Kidney epithelial cell (primary cell): ENCODE measurements around the gene HS3ST1. TPM values are rescaled to one million over a fixed set of nuclear protein-coding genes. Genes with fewer than 3 reads are reported as not detected.

Experiments used
- DNase-seq: peaks from one replicate; pipeline ENCODE4 v3.0.0-alpha.2; 2010; ENCODE audit warnings: low read depth
- H3K27me3 ChIP-seq: 2 replicates; pipeline ENCODE4 v1.6.0; 2011; ENCODE audit warnings: low read length; ENCODE audit not compliant: control insufficient read depth, insufficient read depth
- H3K36me3 ChIP-seq: 2 replicates; pipeline ENCODE4 v1.5.1; 2011; ENCODE audit warnings: low read length; ENCODE audit not compliant: control insufficient read depth, insufficient read depth
- H3K4me3 ChIP-seq: 2 replicates; pipeline ENCODE4 v1.5.1; 2011; ENCODE audit warnings: low read depth, mild to moderate bottlenecking, control low read depth, low read length
- CTCF ChIP-seq: IDR thresholded peaks from 2 replicates; pipeline ENCODE4 v1.5.1; 2011; ENCODE audit warnings: mild to moderate bottlenecking, moderate library complexity, low read length, control low read depth, inconsistent platforms; ENCODE audit not compliant: insufficient read depth, poor library complexity, severe bottlenecking
- total RNA-seq: library from RNA; depleted of rRNA; stranded (reverse); fragments of >200 nt; gene quantifications from 2 replicates; pipeline ENCODE4 v1.2.3, GENCODE V29; 2015

The HS3ST1 gene
- total RNA-seq, 1 donor from 2014 or later = 2.4 TPM

GRCh38 chr4:11409632-11410031 is 19.1 kb downstream of the HS3ST1 start:
- H3K4me3 ChIP-seq = no peak overlapping the region
- no peak for TF ChIP-seq CTCF

GRCh38 chr4:11408233-11408967 is 20.3 kb downstream of the HS3ST1 start:
- Histone ChIP-seq H3K36me3 (no peaks in the 10 kb centered on the region), H3K4me3 (no peak overlapping the region), H3K27me3 (no peaks in the 10 kb centered on the region)
- no peak for TF ChIP-seq CTCF
- DNase-seq = no peak

More at GRCh38 chr4:11409632-11410031, 19.1 kb downstream of the HS3ST1 start:
- Histone ChIP-seq H3K36me3 (no peaks in the 10 kb centered on the region), H3K27me3 (no peaks in the 10 kb centered on the region)
- no peak for DNase-seq

- no peaks in the 10 kb centered on the region for H3K27me3 ChIP-seq
- no peaks in the 10 kb centered on the region for H3K36me3 ChIP-seq
- H3K4me3 ChIP-seq = no peak overlapping the region
- TF ChIP-seq CTCF = no peak
- DNase-seq = no peak
These were observed 21.1 kb downstream of the HS3ST1 start for GRCh38 chr4:11407551-11407950.

GRCh38 chr4:11404431-11404830 is 24.3 kb downstream of the HS3ST1 start:
- H3K27me3 ChIP-seq = no peaks in the 10 kb centered on the region
- H3K4me3 ChIP-seq = no peak overlapping the region
- no peaks in the 10 kb centered on the region for H3K36me3 ChIP-seq
- no peak for TF ChIP-seq CTCF
- DNase-seq = no peak

GRCh38 chr4:11402192-11402591 is 26.5 kb downstream of the HS3ST1 start:
- H3K27me3 ChIP-seq = no peaks in the 10 kb centered on the region
- H3K4me3 ChIP-seq = no peak overlapping the region
- H3K36me3 ChIP-seq = no peaks in the 10 kb centered on the region
- DNase-seq = no peak
- TF ChIP-seq CTCF = no peak

- no peak for TF ChIP-seq CTCF
- no peaks in the 10 kb centered on the region for H3K27me3 ChIP-seq
- no peaks in the 10 kb centered on the region for H3K36me3 ChIP-seq
- no peak overlapping the region for H3K4me3 ChIP-seq
- DNase-seq = no peak
These were observed 29.2 kb downstream of the HS3ST1 start for GRCh38 chr4:11399461-11399971.
